ENCODE data around the gene POM121. TPM values are rescaled to one million over a fixed set of nuclear protein-coding genes. Genes with fewer than 3 reads are reported as not detected.
"Not testable (repeated sequence)": the region's sequence is repeated elsewhere in the genome, so short reads cannot be mapped to it uniquely, and the experiment has no call there.

POM121 gene
- 21.1 TPM for total RNA-seq
- long read RNA-seq, partial matches to known transcripts, result 6 of 43 reads
- long read RNA-seq, other reads (novel, unspliced or antisense), result 37 of 43 reads

DNA sequence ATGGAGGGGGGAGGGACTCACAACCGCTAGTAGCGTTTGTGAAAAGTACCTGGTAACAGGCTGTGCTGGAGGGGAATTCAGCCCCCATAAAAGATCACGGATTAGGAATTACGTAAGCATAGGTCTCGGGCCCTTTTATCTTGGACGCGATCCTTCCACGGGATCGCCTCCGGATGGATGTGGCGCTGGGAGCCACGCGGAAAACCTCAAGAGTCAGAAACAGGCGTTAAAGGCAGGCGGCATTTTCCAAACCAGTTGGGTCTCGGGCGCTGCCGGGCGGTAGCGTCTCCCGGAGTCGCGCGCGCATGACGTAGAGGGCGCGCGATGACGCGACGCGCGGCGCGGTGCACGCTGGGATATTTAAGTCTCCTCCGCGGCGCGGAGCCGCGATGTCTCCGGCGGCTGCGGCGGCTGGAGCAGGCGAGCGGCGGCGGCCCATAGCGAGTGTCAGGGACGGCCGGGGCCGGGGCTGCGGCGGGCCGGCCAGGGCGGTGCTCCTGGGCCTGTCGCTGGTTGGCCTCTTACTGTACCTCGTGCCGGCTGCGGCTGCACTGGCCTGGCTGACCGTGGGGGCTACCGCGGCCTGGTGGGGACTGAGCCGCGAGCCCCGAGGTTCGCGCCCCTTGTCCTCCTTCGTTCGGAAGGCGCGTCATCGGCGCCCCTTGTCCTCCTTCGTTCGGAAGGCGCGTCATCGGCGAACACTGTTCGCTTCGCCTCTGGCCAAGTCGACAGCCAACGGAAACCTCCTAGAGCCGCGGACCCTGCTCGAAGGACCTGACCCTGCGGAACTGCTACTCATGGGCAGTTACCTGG lies at the start of gene POM121:
Gene POM121 (plus strand): TSS at position 363 of the 813 bp plus-strand sequence. CDS start 27 bp downstream, at position 390.
- intact Hi-C loops (cut with DNase I), result loop anchor here (5.0 kb wide), 1 partner anchor 527 kb away; no protein-coding TSS in a partner anchor
- DNase-seq (ENCODE audit: low spot score), result peak; percentile 91

GRCh38 chr7:72879079-72879736 lies 45.7 kb upstream of the POM121 start:
- DNase-seq (ENCODE audit: low spot score), result peak; percentile 93
- intact Hi-C loops (cut with DNase I), result not testable (repeated sequence)

GRCh38 chr7:72879737-72880215 lies 45.1 kb upstream of the POM121 start:
- intact Hi-C loops (cut with DNase I), result not testable (repeated sequence)
- DNase-seq (ENCODE audit: low spot score), result peak; percentile 89

DNA sequence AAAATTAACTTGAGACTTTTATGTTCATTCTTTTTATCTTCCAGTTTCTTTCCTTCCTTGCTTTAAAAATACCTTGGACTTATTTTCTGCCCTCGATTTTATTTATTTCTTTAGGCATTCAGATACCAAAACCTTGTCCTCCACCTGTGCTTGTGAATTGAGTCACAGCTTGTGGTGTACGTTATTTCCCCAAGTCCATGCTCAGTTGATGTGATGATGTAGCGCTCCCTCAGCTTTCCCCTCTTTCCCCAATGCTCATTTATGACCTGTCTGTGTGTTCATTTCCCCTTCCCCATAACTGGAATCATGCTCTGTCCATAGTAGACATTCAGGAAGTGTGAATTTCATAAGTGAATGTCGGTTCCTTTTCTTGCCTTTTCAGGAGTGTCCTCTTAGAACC lies 33.1 kb upstream of the POM121 start:
- DNase-seq (ENCODE audit: low spot score); intact Hi-C loops (cut with DNase I): not testable (repeated sequence)

GRCh38 chr7:72904740-72905139 lies 20.2 kb upstream of the POM121 start:
- intact Hi-C loops (cut with DNase I); DNase-seq (ENCODE audit: low spot score): not testable (repeated sequence)

GRCh38 chr7:72908422-72908821 lies 16.5 kb upstream of the POM121 start:
- DNase-seq (ENCODE audit: low spot score); intact Hi-C loops (cut with DNase I): not testable (repeated sequence)

GRCh38 chr7:72911395-72911794 lies 13.5 kb upstream of the POM121 start:
- not testable (repeated sequence) for DNase-seq (ENCODE audit: low spot score)
- intact Hi-C loops (cut with DNase I), result loop anchor here (5.0 kb wide), 1 partner anchor 84 kb away; the partner anchor contains the start of gene TYW1B

DNA sequence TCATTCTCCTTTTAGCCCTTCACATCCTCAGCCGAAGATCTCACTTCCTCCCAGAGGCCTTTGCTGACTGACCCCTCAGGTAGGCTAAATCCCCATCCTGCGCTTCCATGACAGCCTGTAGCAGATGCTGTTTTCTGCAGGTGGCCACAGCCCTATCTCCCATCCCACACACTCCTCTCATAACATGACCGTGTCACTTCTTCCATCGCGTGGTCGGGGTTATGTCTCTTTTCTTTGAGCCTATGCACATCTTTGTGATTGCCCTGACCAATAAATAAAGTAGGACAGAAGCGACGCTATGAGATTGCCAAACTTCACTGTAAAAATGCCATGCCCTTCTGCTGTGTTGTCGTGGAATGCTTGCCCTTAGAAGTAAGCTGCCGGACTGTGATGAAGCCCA lies 11.1 kb upstream of the POM121 start:
- intact Hi-C loops (cut with DNase I), result loop anchor here (5.0 kb wide), 1 partner anchor 86 kb away; the partner anchor contains the start of gene TYW1B
- not testable (repeated sequence) for DNase-seq (ENCODE audit: low spot score)

DNA sequence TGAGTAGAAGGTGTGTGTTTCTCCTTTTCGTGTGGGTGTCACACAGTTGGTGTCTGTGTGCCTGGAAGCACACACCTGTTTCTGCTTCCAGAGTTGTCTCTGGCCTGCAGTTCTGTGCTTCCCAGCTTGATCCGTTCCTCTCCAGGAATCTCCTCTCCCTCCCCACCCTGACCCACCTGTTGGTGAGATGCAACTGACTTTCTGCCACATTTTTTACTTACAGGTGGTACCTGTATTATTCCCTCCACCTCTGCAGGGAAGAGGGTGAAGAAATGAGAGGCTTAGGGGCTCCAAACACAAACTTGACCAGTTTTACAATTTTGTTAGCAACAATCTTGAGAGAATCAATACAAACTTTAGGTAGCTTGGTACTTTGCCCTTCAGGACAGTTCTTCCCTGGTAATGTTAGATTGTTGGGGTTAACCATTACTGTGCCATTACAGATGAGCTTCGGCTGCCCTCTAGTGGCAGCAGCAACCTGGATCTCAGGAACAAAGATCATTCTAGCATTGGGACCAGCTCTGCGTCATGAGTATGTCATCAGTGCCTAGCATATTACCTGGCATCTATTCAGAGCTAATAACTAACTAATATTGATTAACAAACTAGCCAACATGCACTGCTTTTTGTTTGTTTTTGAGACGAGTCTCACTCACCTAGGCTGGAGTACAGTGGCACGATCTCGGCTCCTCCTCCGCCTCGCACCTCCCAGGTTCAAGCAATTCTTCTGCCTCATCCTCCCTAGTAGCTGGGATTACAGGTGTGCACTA lies 10.0 kb upstream of the POM121 start:
- intact Hi-C loops (cut with DNase I), result loop anchor here (5.0 kb wide), 1 partner anchor 88 kb away; the partner anchor contains the start of gene TYW1B

DNA sequence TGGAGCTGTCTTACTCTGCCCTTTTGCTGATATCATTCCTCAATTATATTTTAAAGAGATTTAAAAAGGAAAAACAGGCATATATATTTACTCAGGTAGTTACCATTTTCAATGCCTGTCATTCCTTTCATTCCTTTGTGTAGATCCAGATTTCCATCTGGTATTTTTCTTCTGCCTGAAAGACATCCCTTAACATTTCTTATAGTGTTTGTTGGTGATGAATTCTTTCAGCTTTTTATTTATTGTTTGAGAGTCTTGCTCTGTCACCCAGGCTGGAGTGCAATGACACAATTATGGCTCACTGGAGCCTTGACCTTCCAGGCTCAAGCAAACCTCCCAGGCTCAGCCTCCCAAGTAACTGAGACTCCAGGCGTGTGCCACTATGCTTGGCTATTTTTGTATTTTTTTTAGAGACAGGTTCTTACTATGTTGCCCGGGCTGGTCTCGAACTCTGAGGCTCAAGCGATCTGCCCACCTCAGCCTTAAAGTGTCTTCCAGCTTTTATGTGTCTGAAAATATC lies 5.6 kb upstream of the POM121 start:
- intact Hi-C loops (cut with DNase I), result no loop called here
- DNase-seq (ENCODE audit: low spot score), result no peak

More for the DNA sequence above, 10.0 kb upstream of the POM121 start:
- DNase-seq (ENCODE audit: low spot score), result not testable (repeated sequence)

GRCh38 chr7:72924386-72924732 lies 536 bp upstream of the POM121 start:
- no peak for DNase-seq (ENCODE audit: low spot score)
- intact Hi-C loops (cut with DNase I), result no loop called here

DNA sequence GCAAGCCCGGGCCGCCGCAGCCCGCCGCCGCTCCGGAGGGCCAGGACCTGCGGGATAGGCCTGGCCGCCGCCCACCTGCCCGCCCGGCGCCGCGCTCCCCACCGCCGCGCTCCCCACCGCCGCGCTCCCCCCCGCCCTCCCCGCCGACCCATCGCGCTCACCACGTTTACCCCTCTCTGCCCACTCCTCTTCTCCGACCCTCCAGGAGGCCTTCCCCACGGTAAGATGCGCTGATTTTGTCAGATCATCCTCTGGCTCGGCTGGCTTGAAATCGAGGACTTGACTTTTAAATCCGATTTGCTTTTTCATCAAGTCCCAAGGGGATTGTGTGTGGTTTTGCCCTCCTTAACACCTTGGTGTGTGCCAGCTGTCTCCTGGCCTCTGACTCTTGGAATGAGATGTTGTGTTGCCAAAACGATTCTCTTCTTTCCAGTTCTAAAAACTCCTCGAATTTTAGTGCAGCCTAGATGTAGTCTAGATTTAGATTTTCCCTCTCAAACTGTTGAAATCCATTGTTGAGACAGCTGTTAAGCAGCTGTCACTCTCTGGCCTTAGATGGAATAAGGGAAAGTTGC lies 738 bp downstream of the POM121 start:
- DNase-seq (ENCODE audit: low spot score), result no peak
- intact Hi-C loops (cut with DNase I), result loop anchor here (5.0 kb wide), 1 partner anchor 527 kb away; no protein-coding TSS in a partner anchor

DNA sequence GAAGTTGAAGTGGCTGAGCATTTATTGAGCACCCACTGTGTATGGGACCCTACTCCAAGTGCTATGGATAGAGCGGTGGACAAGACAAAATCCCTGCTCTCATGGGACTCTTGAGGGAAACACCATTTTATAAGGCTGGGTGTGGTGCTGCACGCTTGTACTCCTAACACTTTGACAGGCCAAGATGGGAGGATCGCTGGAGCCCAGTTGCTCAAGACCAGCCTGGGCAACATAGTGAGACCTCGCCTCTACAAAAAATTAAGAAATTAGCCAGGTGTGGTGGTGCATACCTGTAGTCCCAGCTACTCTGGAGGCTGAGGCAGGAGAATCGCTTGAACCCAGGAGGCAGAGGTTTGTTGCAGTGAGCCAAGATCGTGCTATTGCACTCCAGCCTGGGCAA lies 2.9 kb downstream of the POM121 start:
- not testable (repeated sequence) for DNase-seq (ENCODE audit: low spot score)
- intact Hi-C loops (cut with DNase I), result loop anchor here (5.0 kb wide), 1 partner anchor 525 kb away; no protein-coding TSS in a partner anchor

GRCh38 chr7:72928216-72928615 lies 3.3 kb downstream of the POM121 start:
- intact Hi-C loops (cut with DNase I), result loop anchor here (5.0 kb wide), 1 partner anchor 524 kb away; no protein-coding TSS in a partner anchor
- not testable (repeated sequence) for DNase-seq (ENCODE audit: low spot score)

DNA sequence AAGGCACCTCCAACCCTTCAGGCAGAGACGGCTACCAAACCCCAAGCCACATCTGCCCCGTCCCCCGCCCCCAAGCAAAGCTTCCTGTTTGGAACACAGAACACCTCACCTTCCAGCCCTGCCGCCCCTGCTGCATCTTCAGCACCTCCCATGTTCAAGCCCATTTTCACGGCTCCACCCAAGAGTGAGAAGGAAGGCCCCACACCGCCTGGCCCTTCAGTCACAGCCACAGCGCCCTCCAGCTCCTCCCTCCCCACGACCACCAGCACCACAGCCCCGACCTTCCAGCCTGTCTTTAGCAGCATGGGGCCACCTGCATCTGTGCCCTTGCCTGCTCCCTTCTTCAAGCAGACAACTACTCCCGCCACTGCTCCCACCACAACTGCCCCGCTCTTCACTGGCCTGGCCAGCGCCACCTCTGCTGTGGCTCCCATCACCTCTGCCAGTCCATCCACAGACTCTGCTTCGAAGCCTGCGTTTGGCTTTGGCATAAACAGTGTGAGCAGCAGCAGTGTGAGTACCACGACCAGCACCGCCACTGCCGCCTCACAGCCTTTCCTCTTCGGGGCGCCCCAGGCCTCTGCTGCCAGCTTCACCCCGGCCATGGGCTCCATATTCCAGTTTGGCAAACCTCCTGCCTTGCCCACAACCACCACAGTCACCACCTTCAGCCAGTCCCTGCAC lies 17.3 kb downstream of the POM121 start:
- DNase-seq (ENCODE audit: low spot score); intact Hi-C loops (cut with DNase I): not testable (repeated sequence)

DNA sequence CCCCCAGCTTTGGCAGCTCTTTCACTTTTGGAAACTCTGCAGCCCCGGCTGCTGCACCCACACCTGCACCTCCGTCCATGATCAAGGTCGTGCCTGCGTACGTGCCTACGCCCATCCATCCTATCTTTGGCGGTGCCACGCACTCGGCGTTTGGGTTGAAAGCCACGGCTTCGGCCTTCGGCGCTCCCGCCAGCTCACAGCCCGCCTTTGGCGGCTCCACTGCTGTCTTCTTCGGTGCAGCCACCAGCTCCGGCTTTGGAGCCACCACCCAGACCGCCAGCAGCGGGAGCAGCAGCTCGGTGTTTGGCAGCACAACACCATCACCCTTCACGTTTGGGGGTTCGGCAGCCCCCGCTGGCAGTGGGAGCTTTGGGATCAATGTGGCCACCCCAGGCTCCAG lies 18.1 kb downstream of the POM121 start:
- DNase-seq (ENCODE audit: low spot score); intact Hi-C loops (cut with DNase I): not testable (repeated sequence)

GRCh38 chr7:72944937-72945336 lies 20.0 kb downstream of the POM121 start:
- intact Hi-C loops (cut with DNase I); DNase-seq (ENCODE audit: low spot score): not testable (repeated sequence)

DNA sequence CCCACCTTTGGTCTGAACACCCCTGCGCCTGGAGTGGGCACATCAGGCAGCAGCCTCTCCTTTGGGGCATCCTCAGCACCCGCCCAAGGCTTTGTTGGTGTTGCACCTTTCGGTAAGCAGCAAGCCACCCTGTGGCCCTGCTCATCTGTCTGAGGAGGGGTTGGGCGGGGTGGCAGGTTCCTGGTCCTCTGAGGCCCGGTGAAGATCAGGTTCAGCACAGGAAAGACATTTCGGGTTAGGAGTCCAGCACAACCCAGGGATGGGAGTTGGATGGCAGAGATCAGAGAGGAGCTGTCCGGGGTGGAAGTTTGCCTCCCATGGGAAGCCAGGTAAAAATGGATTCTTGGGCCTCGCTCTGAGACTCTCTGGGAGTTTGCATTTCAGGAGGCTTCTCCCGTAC lies 20.7 kb downstream of the POM121 start:
- DNase-seq (ENCODE audit: low spot score); intact Hi-C loops (cut with DNase I): not testable (repeated sequence)

Data from cardiac septum (tissue), 1 donor.